Naive thymus-derived CD4-positive, alpha-beta T cell (primary cell): ENCODE results near the gene RBP5. TPM values are rescaled to one million over a fixed set of nuclear protein-coding genes. Genes with fewer than 3 reads are reported as not detected.

Source experiments
- ATAC-seq: fragments of 150-1000 bp; cut with Tn5 transposase; 2 replicates; pipeline ENCODE4 v1.10.0; 2021; ENCODE audit warnings: mild to moderate bottlenecking, moderate library complexity
- CTCF ChIA-PET: fragments of 350-600 bp; sonication (Branson Sonifier 250); formaldehyde crosslinking; loops from one replicate; lab custom pipeline; 2021; ENCODE audit warnings: antibody characterized with exemption; lab: Charles Lee
- POLR2A ChIA-PET: fragments of 350-600 bp; sonication (Branson Sonifier 250); formaldehyde crosslinking; loops from one replicate; lab custom pipeline; 2021; ENCODE audit warnings: antibody characterized with exemption, inconsistent platforms; lab: Charles Lee
- DNase-seq, 9 donors: peaks; one replicate each; pipeline versions ENCODE4 v3.0.0 to v3.0.0-alpha.2; 2020 to 2022; ENCODE audit warnings: mixed read lengths in 1 of 9
- H3K27ac ChIP-seq: one replicate; pipeline ENCODE4 v1.7.0; 2013; ENCODE audit warnings: mild to moderate bottlenecking, low read depth, low read length, moderate library complexity
- H3K27me3 ChIP-seq, 2 donors: one replicate each; pipeline ENCODE4 v1.7.0; 2013; ENCODE audit warnings: low read length in 2 of 2, mild to moderate bottlenecking in 2 of 2, moderate library complexity in 2 of 2; ENCODE audit not compliant: control insufficient read depth in 2 of 2, insufficient read depth in 2 of 2
- H3K36me3 ChIP-seq, 3 experiments: 1 replicate in 2 of 3; 2 replicates in 1 of 3; pipeline ENCODE4 v1.7.0; 2013; ENCODE audit warnings: low read length in 3 of 3, mild to moderate bottlenecking in 3 of 3, moderate library complexity in 1 of 3; ENCODE audit not compliant: insufficient read depth in 3 of 3, control insufficient read depth in 2 of 3
- H3K4me1 ChIP-seq, 2 donors: one replicate each; pipeline ENCODE4 v1.7.0; 2013; ENCODE audit warnings: low read length in 2 of 2, mild to moderate bottlenecking in 2 of 2, moderate library complexity in 1 of 2; ENCODE audit not compliant: control insufficient read depth in 2 of 2, insufficient read depth in 2 of 2
- H3K4me3 ChIP-seq: 2 replicates; pipeline ENCODE4 v1.7.0; 2013; ENCODE audit warnings: mild to moderate bottlenecking, low read length
- H3K9me3 ChIP-seq, 3 experiments: 1 replicate in 2 of 3; 2 replicates in 1 of 3; pipeline ENCODE4 v1.7.0; 2013; ENCODE audit warnings: low read length in 3 of 3; ENCODE audit not compliant: control insufficient read depth in 2 of 3
- H3K27ac Mint-ChIP-seq, 9 donors: one replicate each; pipeline ENCODE4 v1.8.0; 2020 to 2022; ENCODE audit warnings: mixed read lengths in 9 of 9, mild to moderate bottlenecking in 8 of 9, moderate library complexity in 5 of 9, inconsistent platforms in 2 of 9
- H3K27me3 Mint-ChIP-seq, 5 donors: one replicate each; pipeline ENCODE4 v1.8.0; 2021 to 2022; ENCODE audit warnings: mixed read lengths in 5 of 5, mild to moderate bottlenecking in 1 of 5
- H3K36me3 Mint-ChIP-seq, 5 donors: one replicate each; pipeline ENCODE4 v1.8.0; 2020 to 2022; ENCODE audit warnings: mixed read lengths in 5 of 5, mild to moderate bottlenecking in 3 of 5, inconsistent platforms in 1 of 5
- H3K4me1 Mint-ChIP-seq, 7 donors: one replicate each; pipeline ENCODE4 v1.8.0; 2020 to 2022; ENCODE audit warnings: mixed read lengths in 7 of 7, mild to moderate bottlenecking in 3 of 7, inconsistent platforms in 1 of 7
- H3K4me3 Mint-ChIP-seq, 10 donors: one replicate each; pipeline ENCODE4 v1.8.0; 2020 to 2022; ENCODE audit warnings: mild to moderate bottlenecking in 10 of 10, mixed read lengths in 10 of 10, moderate library complexity in 6 of 10, inconsistent platforms in 2 of 10
- H3K9me3 Mint-ChIP-seq, 11 donors: one replicate each; pipeline ENCODE4 v1.8.0; 2020 to 2022; ENCODE audit warnings: mixed read lengths in 11 of 11, mild to moderate bottlenecking in 4 of 11, inconsistent platforms in 1 of 11, moderate library complexity in 1 of 11
- intact Hi-C, 2 donors: fragments of 100-400 bp; cut with micrococcal nuclease; formaldehyde crosslinking; loops; one replicate each; pipeline ENCODE4 v1.15.1; 2023
- polyA plus RNA-seq, 2 donors: library from polyadenylated mRNA; unstranded; fragments of 300-500 nt; fragmentation: Illumina TruSeq; gene quantifications; one replicate each; pipeline ENCODE4 v1.2.3, GENCODE V29; 2021
- total RNA-seq, 6 experiments: library from RNA in 5 of 6; stranded (reverse) in 5 of 6; gene quantifications; 1 replicate in 5 of 6; 2 replicates in 1 of 6; pipeline ENCODE4 v1.2.3 and lab custom pipeline; 2021 to 2026

RBP5 gene
- total and polyA plus RNA-seq, 7 experiments from 2014 or later, result 0.46 to 1.4 (median 0.50) TPM; not detected in 4

- Histone ChIP-seq H3K27me3 (no peaks in the 10 kb centered on the region), H3K4me1 (peaks cover 0 to 3% of the 10 kb centered on the region in 2 donors), H3K4me3 (no peak overlapping the region), H3K36me3 (peaks cover 0 to 15% (median 5%) of the 10 kb centered on the region in 3 experiments), H3K27ac (no peak overlapping the region), H3K9me3 (no peaks in the 10 kb centered on the region)
- H3K36me3 Mint-ChIP-seq, result peaks cover 4 to 40% (median 15%) of the 10 kb centered on the region in 5 donors
- CTCF ChIA-PET, result interaction anchor here (0.7 to 2.3 kb wide), 4 partner anchors 17 to 45 kb away, joined by 3 to 5 read pairs (median 4); no protein-coding TSS in a partner anchor
- H3K4me1 Mint-ChIP-seq, result peaks cover 0 to 19% (median 5%) of the 10 kb centered on the region in 7 donors
- intact Hi-C loops, result loop anchor here in 1 of 2 donors (2.0 kb wide), 1 partner anchor 317 kb away; no protein-coding TSS in a partner anchor
- POLR2A ChIA-PET, result no interaction called here
- no peak for ATAC-seq
- no peak overlapping the region for H3K4me3 Mint-ChIP-seq
- no peak for DNase-seq
- no peak overlapping the region for H3K27ac Mint-ChIP-seq
- H3K9me3 Mint-ChIP-seq, result no peaks in the 10 kb centered on the region
- no peaks in the 10 kb centered on the region for H3K27me3 Mint-ChIP-seq
These were observed 14.9 kb upstream of the RBP5 start for GRCh38 chr12:7143564-7143963.

GRCh38 chr12:7142809-7143465 is 14.2 kb upstream of the RBP5 start:
- Mint-ChIP-seq H3K9me3 (no peaks in the 10 kb centered on the region), H3K36me3 (peaks cover 4 to 41% (median 19%) of the 10 kb centered on the region in 5 donors), H3K4me1 (peaks cover 0 to 19% (median 5%) of the 10 kb centered on the region in 7 donors), H3K27me3 (no peaks in the 10 kb centered on the region), H3K4me3 (no peak overlapping the region), H3K27ac (no peak overlapping the region)
- H3K36me3 ChIP-seq, result peaks cover 0 to 16% (median 5%) of the 10 kb centered on the region in 3 experiments
- DNase-seq, result no peak
- intact Hi-C loops, result loop anchor here (1.0 to 2.0 kb wide), 3 partner anchors 45 to 495 kb away; no protein-coding TSS in a partner anchor
- no peak for ATAC-seq
- H3K27me3 ChIP-seq, result no peaks in the 10 kb centered on the region
- no peak overlapping the region for H3K27ac ChIP-seq
- ChIA-PET CTCF (interaction anchor here (1.1 to 1.6 kb wide), 2 partner anchors 46 to 74 kb away, joined by 3 to 4 read pairs; no protein-coding TSS in a partner anchor), POLR2A (no interaction called here)
- no peaks in the 10 kb centered on the region for H3K9me3 ChIP-seq
- H3K4me3 ChIP-seq, result no peak overlapping the region
- peaks cover 0 to 3% of the 10 kb centered on the region in 2 donors for H3K4me1 ChIP-seq

GRCh38 chr12:7142056-7142644 is 13.5 kb upstream of the RBP5 start:
- H3K9me3 Mint-ChIP-seq, result no peaks in the 10 kb centered on the region
- H3K36me3 Mint-ChIP-seq, result peaks cover 4 to 44% (median 25%) of the 10 kb centered on the region in 5 donors
- Histone ChIP-seq H3K4me3 (no peak overlapping the region), H3K9me3 (no peaks in the 10 kb centered on the region), H3K27me3 (no peaks in the 10 kb centered on the region), H3K27ac (no peak overlapping the region), H3K4me1 (peaks cover 0 to 3% of the 10 kb centered on the region in 2 donors), H3K36me3 (peaks cover 0 to 24% (median 3%) of the 10 kb centered on the region in 3 experiments)
- ATAC-seq (peak; percentile 83), DNase-seq (peak in 8 of 9 donors; percentile 33 to 60 (median 56))
- no peaks in the 10 kb centered on the region for H3K27me3 Mint-ChIP-seq
- ChIA-PET CTCF (interaction anchor here (0.6 to 1.6 kb wide), 7 partner anchors 11 to 1096 kb away, joined by 3 to 5 read pairs (median 4); partner anchors contain the start of gene PEX5), POLR2A (interaction anchor here (0.6 kb wide), 1 partner anchor 11 kb away, joined by 3 read pairs; no protein-coding TSS in a partner anchor)
- intact Hi-C loops, result loop anchor here (1.0 to 2.0 kb wide), 3 partner anchors 46 to 496 kb away; no protein-coding TSS in a partner anchor
- H3K27ac Mint-ChIP-seq, result no peak overlapping the region
- peaks cover 0 to 19% (median 5%) of the 10 kb centered on the region in 7 donors for H3K4me1 Mint-ChIP-seq
- no peak overlapping the region for H3K4me3 Mint-ChIP-seq

DNA sequence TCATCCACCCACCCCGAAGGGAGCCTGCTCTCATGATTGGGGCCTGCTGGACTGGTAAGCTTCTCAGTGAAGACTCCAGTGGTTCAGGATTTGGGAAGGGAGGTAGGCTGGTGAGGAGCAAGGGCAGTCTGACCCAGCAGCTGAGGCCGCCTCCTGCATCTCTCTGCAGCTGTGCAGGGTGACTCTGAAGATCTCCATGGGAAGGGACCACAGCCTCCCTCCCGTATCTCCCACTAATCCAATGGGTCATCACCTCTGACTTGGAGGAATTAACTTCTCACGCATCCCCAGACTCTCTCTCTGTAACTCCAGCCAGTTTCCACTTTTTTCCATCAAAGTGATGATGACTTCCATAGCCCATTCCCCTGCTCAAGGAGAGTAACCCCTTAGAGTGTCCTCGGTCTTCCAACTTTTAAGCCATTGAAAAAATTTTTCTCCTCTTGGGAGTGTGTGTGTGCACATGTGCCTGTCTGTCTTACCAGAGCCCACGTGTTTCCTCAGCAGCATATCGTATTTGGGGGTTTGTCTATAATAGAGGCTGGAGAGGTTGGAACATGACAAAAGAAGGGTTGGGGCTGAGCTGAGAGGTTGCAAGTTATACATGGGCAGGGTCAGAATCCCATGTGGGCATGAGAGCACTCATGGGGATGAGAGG is 12.8 kb upstream of the RBP5 start:
- intact Hi-C loops, result loop anchor here (1.0 to 2.0 kb wide), 3 partner anchors 47 to 497 kb away; no protein-coding TSS in a partner anchor
- Histone ChIP-seq H3K9me3 (no peaks in the 10 kb centered on the region), H3K4me3 (no peak overlapping the region), H3K27me3 (no peaks in the 10 kb centered on the region), H3K4me1 (peaks cover 0 to 3% of the 10 kb centered on the region in 2 donors), H3K27ac (no peak overlapping the region), H3K36me3 (peaks cover 0 to 31% (median 0%) of the 10 kb centered on the region in 3 experiments)
- ChIA-PET CTCF (interaction anchor here (0.6 to 2.7 kb wide), 11 partner anchors 9 to 1097 kb away, joined by 3 to 11 read pairs (median 4); partner anchors contain the start of genes C1RL and PEX5), POLR2A (interaction anchor here (0.6 kb wide), 1 partner anchor 11 kb away, joined by 3 read pairs; no protein-coding TSS in a partner anchor)
- DNase-seq (no peak), ATAC-seq (no peak)
- no peak overlapping the region for H3K4me3 Mint-ChIP-seq
- no peaks in the 10 kb centered on the region for H3K27me3 Mint-ChIP-seq
- H3K4me1 Mint-ChIP-seq, result peaks cover 0 to 16% (median 5%) of the 10 kb centered on the region in 7 donors
- peaks cover 1 to 49% (median 25%) of the 10 kb centered on the region in 5 donors for H3K36me3 Mint-ChIP-seq
- peak overlapping the region in 3 of 9 donors; percentile 23 to 76 (median 58) for H3K27ac Mint-ChIP-seq
- no peaks in the 10 kb centered on the region for H3K9me3 Mint-ChIP-seq

DNA sequence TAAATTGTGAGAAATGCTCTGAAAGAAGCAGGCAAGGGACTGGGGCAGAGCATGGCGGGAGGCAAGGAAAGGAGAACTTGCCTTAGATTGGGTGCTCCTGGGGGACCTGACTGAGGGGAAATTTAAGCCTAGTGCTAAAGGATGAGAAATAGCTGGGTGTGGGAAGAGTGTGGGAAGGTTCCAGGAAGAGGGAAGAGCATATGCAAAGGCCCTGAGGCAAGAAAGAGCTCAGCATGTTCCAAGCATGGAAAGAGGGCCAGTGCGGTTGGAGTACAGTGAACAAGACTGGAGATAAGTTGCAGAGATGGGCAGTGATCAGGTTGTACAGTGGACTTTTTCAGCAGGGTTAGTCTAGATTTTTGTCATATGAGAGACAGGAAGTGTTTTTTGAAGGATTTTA is 10.5 kb upstream of the RBP5 start:
- Mint-ChIP-seq H3K4me3 (no peak overlapping the region), H3K27ac (peak overlapping the region in 1 of 9 donors; percentile 44), H3K4me1 (peaks cover 0 to 9% (median 5%) of the 10 kb centered on the region in 7 donors), H3K36me3 (peaks cover 8 to 59% (median 23%) of the 10 kb centered on the region in 5 donors), H3K9me3 (no peaks in the 10 kb centered on the region), H3K27me3 (no peaks in the 10 kb centered on the region)
- DNase-seq, result no peak
- H3K4me3 ChIP-seq, result no peak overlapping the region
- peaks cover 0 to 48% (median 0%) of the 10 kb centered on the region in 3 experiments for H3K36me3 ChIP-seq
- ATAC-seq, result no peak
- no peaks in the 10 kb centered on the region for H3K27me3 ChIP-seq
- peaks cover 0 to 3% of the 10 kb centered on the region in 2 donors for H3K4me1 ChIP-seq
- POLR2A ChIA-PET, result no interaction called here
- no peaks in the 10 kb centered on the region for H3K9me3 ChIP-seq
- intact Hi-C loops, result no loop called here
- no peak overlapping the region for H3K27ac ChIP-seq
- CTCF ChIA-PET, result interaction anchor here (1.1 to 2.7 kb wide), 2 partner anchors 11 to 50 kb away, joined by 3 to 11 read pairs; partner anchors contain the start of gene PEX5

- ATAC-seq, result no peak
- Histone ChIP-seq H3K27ac (no peak overlapping the region), H3K9me3 (no peaks in the 10 kb centered on the region), H3K27me3 (no peaks in the 10 kb centered on the region), H3K36me3 (peaks cover 0 to 40% (median 0%) of the 10 kb centered on the region in 3 experiments), H3K4me3 (no peak overlapping the region), H3K4me1 (peaks cover 0 to 3% of the 10 kb centered on the region in 2 donors)
- Mint-ChIP-seq H3K4me3 (no peak overlapping the region), H3K27ac (peak overlapping the region in 2 of 9 donors; percentile 17 to 28), H3K36me3 (peaks cover 8 to 62% (median 23%) of the 10 kb centered on the region in 5 donors), H3K27me3 (no peaks in the 10 kb centered on the region), H3K9me3 (peaks cover 0 to 1% (median 0%) of the 10 kb centered on the region in 11 donors), H3K4me1 (peaks cover 0 to 13% (median 5%) of the 10 kb centered on the region in 7 donors)
- intact Hi-C loops, result no loop called here
- DNase-seq, result no peak
- ChIA-PET POLR2A (no interaction called here), CTCF (no interaction called here)
These were observed 9.2 kb upstream of the RBP5 start for GRCh38 chr12:7137908-7138307.
